GM21723 (cell line): ENCODE measurements around the gene SMG9.
A peak's percentile ranks its signal among the peaks of the same experiment; 100 is the strongest.
"Not testable (repeated sequence)": the region's sequence is repeated elsewhere in the genome, so short reads cannot be mapped to it uniquely, and the experiment has no call there.

Experiments used
- ATAC-seq: cut with Tn5 transposase; IDR thresholded peaks from one replicate; pipeline ENCODE4 v1.9.1; 2021; ENCODE audit warnings: mild to moderate bottlenecking, moderate library complexity; ENCODE audit not compliant: unreplicated experiment

The SMG9 gene

GRCh38 chr19:43780706-43781525 lies 26.2 kb upstream of the SMG9 start, which contains the start of gene KCNN4:
Gene KCNN4, minus strand, starts transcription at chr19:43780973. Its CDS starts 112 bp downstream, at chr19:43780861.
- no peak for ATAC-seq

GRCh38 chr19:43779820-43780219 lies 25.1 kb upstream of the SMG9 start:
- ATAC-seq: no peak

GRCh38 chr19:43779147-43779819 lies 24.5 kb upstream of the SMG9 start:
- ATAC-seq: no peak

GRCh38 chr19:43778651-43779050 lies 23.9 kb upstream of the SMG9 start:
- no peak for ATAC-seq

DNA sequence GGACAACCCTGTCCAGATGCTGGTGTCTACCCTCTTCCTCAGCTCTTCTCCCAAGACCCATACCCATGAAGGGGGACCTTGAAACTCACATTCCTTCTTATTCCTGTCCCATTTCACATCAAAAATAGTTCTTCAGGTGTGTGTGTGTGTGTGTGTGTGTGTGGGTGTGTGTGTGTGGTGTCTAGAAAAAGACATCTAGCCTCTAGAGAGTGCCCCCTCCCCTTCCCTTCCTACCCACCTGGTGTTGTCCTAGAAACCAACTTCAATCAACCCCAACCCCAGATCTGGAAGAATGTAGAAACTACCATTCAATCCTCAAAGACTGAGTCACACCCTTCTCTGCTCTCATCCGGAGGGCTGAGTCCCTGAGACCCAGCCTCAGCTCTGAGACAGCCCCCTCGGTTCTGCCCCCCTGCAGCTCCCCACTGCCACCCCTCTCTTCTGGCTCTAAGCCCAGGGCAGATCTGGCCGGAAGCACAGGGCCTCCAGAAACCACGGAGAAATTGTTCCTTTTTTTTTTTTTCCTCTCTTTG lies 22.5 kb upstream of the SMG9 start:
- ATAC-seq: no peak

GRCh38 chr19:43776286-43776685 lies 21.5 kb upstream of the SMG9 start:
- no peak for ATAC-seq

DNA sequence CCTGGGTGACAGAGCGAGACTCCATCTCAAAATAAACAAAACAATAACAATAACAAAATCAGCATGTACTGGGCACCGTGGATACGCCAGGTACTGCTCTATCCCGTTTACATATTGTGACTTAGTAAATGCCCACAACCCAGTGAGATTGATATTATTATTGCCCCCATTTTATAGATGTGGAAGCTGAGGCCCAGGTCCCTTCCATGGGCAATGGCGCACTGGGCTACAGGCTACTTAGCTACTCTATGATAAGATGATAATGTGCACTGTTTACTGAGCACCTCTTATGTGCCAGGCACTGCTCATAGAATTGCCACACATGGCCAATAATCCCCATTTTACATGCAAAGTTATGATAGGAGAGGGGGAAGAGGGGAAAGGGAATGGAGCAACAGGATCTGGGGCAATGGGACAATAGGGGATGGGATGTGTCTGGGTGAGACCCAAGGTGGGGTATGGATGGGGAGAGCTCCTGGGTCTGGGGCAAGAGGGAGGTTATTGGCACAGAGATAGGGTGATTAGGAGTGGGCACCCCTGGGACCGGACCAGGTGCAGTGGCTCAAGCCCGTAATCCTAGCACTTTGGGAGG lies 20.6 kb upstream of the SMG9 start:
- no peak for ATAC-seq

- not testable (repeated sequence) for ATAC-seq
Observed at GRCh38 chr19:43774940-43775258, 20.1 kb upstream of the SMG9 start.

DNA sequence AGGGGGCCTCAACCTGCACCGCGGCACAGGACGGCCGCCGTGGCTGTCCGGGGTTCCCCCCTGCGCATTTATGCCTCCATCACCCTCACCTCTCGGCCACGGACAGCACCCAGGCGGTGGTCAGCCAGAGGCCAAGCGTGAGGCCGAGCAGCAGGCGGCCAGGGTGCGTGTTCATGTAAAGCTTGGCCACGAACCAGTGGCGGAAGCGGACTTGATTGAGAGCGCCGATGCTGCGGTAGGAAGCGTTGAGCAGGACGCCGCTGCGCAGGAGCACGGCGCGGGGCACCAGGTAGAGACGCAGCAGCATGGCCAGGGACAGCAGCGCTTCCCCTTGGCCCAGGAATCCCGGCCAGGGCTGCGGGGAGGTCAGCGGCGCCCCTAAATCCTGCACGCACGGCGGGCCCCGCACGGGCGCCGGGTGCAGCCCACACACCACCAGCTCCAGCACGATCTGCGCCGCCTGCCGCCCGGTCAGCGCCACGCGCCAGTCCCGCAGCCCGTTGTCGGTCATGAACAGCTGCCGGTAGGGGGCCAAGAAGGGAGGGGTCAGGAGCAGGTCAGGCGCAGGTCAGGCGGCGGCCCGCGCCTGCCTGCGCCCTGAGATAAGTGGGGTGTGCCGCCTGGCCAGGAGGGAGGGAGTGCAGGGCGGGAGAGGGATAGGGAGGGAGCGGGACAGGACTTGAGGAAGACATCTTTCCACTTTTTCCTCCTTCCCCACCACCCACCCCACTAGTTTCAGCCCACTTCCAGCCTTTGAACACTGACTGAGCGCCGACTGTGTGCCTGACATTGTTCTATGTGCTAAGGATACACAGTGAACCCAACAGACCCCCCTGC lies 19.6 kb upstream of the SMG9 start:
- no peak for ATAC-seq

DNA sequence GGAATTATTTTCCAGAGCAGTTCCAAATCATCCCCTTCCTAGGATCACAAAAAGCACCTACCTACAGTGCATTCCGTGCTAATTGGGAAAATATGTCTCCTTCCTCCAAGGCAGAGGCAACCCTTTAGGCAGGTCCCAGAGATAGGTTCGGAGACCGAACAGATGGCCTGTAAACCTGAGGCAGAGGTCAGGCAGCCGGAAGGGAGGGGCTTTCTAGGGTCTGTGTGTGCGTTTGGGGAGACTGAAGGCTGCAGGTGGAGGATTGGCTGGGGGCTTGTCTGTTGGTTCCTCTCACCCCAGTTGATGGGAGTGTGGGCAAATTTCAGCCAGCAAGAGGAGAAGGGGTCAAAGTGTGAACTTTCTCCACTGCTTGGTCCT lies 19.0 kb upstream of the SMG9 start:
- ATAC-seq: no peak

- no peak for ATAC-seq
Observed at GRCh38 chr19:43769256-43769655, 14.5 kb upstream of the SMG9 start.

DNA sequence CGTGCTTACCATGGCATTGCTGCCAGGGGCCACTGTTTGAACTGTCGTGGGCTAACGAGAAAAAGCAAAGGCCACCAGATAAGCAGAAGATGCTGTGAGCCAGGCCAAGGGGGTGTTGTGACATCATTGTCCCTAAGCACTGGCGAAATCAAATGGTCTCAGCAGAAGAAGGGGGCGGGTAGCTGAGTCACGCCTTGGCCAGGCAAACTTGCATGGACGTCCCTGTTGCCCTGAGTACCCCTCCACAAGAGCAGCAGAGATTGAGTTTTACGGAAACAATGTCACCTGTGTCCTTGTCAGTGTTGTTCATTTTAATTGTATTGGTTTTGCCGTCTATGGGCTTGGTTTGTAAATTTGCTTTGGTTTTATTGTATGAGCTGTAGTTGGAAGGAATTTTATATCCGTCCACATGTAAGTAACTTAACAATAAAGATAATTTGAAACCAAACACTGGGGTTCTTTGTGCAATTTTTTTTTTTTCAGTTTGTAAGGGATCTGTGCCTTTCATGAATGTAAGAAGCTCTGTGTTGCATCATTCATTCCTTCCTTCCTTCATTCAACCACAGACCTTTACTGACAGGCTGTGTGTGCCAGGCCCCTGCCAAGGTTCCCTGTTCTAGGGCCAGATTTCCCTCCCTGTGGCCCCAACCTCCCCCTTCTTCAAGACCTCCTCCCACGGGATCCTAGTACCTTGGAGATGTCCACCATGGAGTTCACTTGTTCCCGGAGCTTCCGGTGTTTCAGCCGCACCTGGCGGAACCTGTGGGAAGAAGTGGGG lies 13.7 kb upstream of the SMG9 start:
- no peak for ATAC-seq

GRCh38 chr19:43767818-43768217 lies 13.1 kb upstream of the SMG9 start:
- ATAC-seq: no peak

DNA sequence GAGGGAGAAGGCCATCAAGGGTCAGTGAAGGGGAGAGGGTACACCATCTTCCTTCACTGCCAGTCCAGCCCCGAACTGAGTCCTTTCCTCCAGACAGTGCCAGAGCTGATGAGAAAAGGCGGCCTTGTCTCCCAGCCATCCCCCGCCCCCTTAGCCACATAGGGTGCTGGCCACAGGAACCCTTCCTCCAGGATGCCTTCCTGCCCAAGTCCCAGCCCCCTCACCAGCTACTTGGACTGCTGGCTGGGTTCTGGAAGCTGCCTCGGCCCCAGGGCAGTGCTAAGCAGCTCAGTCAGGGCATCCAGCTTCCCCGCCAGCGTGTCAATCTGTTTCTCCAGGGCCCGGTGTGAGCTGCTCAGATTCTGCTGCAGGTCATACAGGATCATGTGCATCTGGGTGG lies 12.6 kb upstream of the SMG9 start:
- no peak for ATAC-seq

DNA sequence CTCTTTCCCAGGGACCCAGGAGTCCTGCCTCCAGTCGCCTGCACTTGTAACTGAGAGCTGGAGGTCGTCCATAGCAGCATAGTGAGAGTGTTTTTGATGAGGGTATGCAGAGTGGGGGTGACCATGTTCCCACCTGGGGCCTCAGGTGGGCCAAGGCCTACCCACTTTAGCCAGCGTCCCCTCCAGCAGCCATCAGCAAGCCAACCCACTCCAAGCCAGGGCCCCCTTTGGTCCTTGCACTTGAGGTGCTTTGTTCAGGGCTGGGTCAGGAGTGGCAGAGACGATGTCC lies 11.9 kb upstream of the SMG9 start:
- ATAC-seq: no peak

DNA sequence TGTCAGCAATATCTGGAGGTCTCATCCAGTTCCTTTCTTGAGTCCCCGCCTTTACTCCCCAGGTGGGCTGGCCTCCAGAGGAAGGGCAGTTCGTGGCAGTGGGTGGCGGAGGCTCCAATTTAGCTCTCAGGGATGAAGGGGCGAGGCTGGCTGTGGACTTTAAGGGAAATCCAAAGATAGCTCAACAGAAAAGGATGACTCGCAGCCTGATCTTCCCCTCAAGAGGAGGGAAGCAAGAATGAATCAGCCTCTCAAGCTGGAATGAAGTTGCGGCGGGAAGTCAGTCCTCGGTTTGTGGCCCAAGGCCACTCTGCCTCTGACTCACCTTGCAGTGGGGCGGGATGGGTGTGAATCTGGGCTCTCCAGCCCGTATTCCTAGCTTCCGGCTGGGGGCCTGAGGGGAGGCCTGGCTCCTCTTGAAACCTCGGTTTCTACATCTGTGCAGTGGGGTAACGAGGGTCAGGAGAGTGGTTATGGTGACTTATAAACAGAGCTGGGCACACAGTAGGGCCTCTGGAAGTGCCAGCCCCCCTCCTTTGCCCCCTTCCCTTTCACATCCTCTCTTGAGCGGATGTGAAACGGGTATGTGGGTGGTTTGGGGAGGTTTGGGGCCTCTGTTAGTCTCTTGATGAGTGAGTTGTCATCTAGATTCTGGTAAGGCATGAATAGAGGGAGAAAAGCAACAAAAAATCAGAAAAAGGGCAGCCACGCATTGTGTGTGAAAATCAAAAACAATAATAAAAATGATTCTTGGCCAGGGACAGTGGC lies 10.5 kb upstream of the SMG9 start:
- peak; percentile 61 for ATAC-seq

DNA sequence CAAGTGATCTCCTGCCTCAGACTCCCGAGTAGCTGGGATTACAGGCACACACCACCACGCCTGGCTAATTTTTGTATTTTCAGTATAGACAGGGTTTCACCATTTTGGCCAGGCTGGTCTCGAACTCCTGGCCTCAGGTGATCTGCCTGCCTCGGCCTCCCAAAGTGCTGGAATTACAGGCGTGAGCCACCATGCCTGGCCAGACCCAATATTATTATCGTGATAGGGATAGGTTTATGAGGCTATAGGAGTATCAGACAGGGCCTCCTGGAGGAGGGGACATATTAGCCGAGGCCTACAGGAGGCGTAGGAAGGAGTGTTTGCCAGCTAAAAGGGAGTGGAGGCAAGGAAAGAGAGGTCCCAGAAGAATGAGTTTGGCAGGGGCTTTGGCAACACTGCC lies 9.9 kb upstream of the SMG9 start:
- ATAC-seq: not testable (repeated sequence)

DNA sequence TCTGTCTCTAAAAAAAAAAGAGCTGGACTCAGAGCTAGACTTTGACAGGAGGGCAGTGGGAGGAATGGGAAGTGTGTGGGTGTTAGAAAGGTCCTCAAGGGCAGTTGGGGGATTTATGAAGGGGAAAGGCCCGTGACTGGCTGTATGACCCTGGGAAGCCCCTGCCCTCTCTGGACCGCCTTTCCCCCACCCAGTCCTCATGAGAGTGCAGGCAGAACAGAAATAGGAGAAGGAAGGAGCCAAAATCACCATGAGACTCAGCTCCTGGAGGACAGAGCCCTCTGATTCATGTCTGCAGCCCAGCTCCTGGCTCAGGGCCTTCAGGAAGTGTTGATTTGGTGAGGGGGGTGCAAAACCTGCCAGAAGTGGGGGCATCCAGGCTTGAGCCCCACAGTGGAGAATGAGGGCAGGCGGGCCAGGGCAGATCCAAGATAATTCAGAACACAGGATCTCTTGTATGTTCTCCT lies 8.7 kb upstream of the SMG9 start:
- no peak for ATAC-seq

GRCh38 chr19:43762814-43763213 lies 8.1 kb upstream of the SMG9 start:
- ATAC-seq: no peak

DNA sequence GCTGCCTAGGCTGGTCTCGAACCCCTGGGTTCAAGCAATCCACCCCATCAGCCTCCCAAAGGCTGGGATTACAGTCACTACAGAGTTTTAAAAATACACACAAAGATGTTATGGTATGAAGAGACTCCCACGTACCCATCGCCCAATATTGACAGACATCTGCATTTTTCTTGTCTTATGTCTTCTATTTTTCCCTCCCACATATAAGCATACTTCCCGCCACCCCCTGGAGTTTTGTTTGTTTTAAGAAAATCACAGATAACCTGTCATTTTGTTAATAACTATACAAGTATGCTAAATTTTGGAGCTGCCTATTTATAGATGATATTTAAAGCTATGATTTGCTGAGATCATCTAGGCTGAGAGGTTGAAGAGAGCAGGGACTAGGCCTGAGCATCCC lies 6.2 kb upstream of the SMG9 start:
- no peak for ATAC-seq
